ENCODE results near the gene ZNF630. TPM values are rescaled to one million over a fixed set of nuclear protein-coding genes. Genes with fewer than 3 reads are reported as not detected.
"Not testable (repeated sequence)": the region's sequence is repeated elsewhere in the genome, so short reads cannot be mapped to it uniquely, and the experiment has no call there.

The ZNF630 gene
- total RNA-seq, result 1 to 10 TPM; 3.2 to 3.7 TPM

- peak within 1 kb of the TSS; percentile 57 to 86 for H3K27ac ChIP-seq
- H3K9me3 ChIP-seq, result no peaks in the 10 kb centered on the region
- no peaks in the 10 kb centered on the region for H3K4me1 ChIP-seq (ENCODE audit: control insufficient read depth in 1 of 2, low read depth in 2 of 2)
- H3K27me3 ChIP-seq (replicated peaks; ENCODE audit: insufficient read depth), result no peaks in the 10 kb centered on the region
- peak within 1 kb of the TSS; percentile 88 for H3K4me3 ChIP-seq
- peak; percentile 43 for ATAC-seq (ENCODE audit: insufficient number of reproducible peaks, low FRiP score, low read depth)
- H3K36me3 ChIP-seq, result no peaks in the 10 kb centered on the region
- DNase-seq (ENCODE audit: low spot score), result peak; percentile 32
- TF ChIP-seq CTCF (IDR thresholded peaks at IDR 0.05), result no peak
These were observed at the start of gene ZNF630 for GRCh38 chrX:48071064-48071985. TSS of gene ZNF630 (minus strand) at chrX:48071640. CDS start at chrX:48066886, 4,754 bp downstream.

- Histone ChIP-seq H3K27ac (no peak overlapping the region), H3K9me3 (no peaks in the 10 kb centered on the region), H3K4me1 (ENCODE audit: control insufficient read depth in 1 of 2, low read depth in 2 of 2) (no peaks in the 10 kb centered on the region), H3K27me3 (replicated peaks; ENCODE audit: insufficient read depth) (no peaks in the 10 kb centered on the region), H3K4me3 (no peak overlapping the region), H3K36me3 (no peaks in the 10 kb centered on the region)
- no peak for DNase-seq (ENCODE audit: low spot score)
- TF ChIP-seq CTCF (IDR thresholded peaks at IDR 0.05), result no peak
- no peak for ATAC-seq (ENCODE audit: insufficient number of reproducible peaks, low FRiP score, low read depth)
These were observed 36.3 kb upstream of the ZNF630 start for GRCh38 chrX:48107717-48108116.

GRCh38 chrX:48102874-48103374, 31.5 kb upstream of the ZNF630 start:
- H3K27ac ChIP-seq, result no peak overlapping the region
- no peak overlapping the region for H3K4me3 ChIP-seq
- no peaks in the 10 kb centered on the region for H3K4me1 ChIP-seq (ENCODE audit: control insufficient read depth in 1 of 2, low read depth in 2 of 2)
- H3K36me3 ChIP-seq, result no peaks in the 10 kb centered on the region
- no peaks in the 10 kb centered on the region for H3K27me3 ChIP-seq (replicated peaks; ENCODE audit: insufficient read depth)
- no peaks in the 10 kb centered on the region for H3K9me3 ChIP-seq
- ATAC-seq (ENCODE audit: insufficient number of reproducible peaks, low FRiP score, low read depth) (no peak), DNase-seq (ENCODE audit: low spot score) (no peak)
- TF ChIP-seq CTCF (IDR thresholded peaks at IDR 0.05), result no peak

GRCh38 chrX:48101443-48101842, 30.0 kb upstream of the ZNF630 start:
- no peak for ATAC-seq (ENCODE audit: insufficient number of reproducible peaks, low FRiP score, low read depth)
- Histone ChIP-seq H3K27ac (no peak overlapping the region), H3K27me3 (replicated peaks; ENCODE audit: insufficient read depth) (no peaks in the 10 kb centered on the region), H3K36me3 (no peaks in the 10 kb centered on the region), H3K4me1 (ENCODE audit: control insufficient read depth in 1 of 2, low read depth in 2 of 2) (no peaks in the 10 kb centered on the region), H3K4me3 (no peak overlapping the region), H3K9me3 (no peaks in the 10 kb centered on the region)
- TF ChIP-seq CTCF (IDR thresholded peaks at IDR 0.05), result no peak
- no peak for DNase-seq (ENCODE audit: low spot score)

DNA sequence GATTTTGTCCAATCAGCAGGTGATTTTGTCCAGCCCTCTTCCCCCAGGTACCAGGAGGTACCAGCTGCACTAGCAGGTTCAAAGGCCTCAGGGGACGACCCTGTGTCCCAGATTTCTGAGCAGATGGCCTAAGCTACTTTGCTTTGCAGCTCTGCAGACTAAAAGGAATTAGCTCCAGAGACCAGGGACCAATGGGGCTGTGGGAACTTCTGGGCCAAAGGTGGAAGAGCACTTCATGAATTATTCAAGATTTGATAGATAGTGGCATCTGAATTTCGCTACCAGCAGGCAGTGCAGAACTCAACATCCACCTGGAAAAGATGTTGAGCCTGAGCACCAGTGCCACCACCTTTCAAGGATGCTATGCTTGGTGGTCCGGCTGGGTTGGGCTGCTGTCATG, 21.1 kb upstream of the ZNF630 start:
- not testable (repeated sequence) for DNase-seq (ENCODE audit: low spot score); ATAC-seq (ENCODE audit: insufficient number of reproducible peaks, low FRiP score, low read depth); H3K27ac ChIP-seq; H3K9me3 ChIP-seq; H3K36me3 ChIP-seq; H3K27me3 ChIP-seq (replicated peaks; ENCODE audit: insufficient read depth); H3K4me3 ChIP-seq; H3K4me1 ChIP-seq (ENCODE audit: control insufficient read depth in 1 of 2, low read depth in 2 of 2)
